ENCODE measurements around the gene MSRB2.

MSRB2 gene

GRCh38 chr10:23120001-23120934 is 24.9 kb downstream of the MSRB2 start:
- no peak for TF ChIP-seq CTCF (IDR thresholded peaks at IDR 0.05; ENCODE audit: low read depth, low read length)
- no peak overlapping the region for H3K4me3 ChIP-seq (ENCODE audit: low read depth, low read length)

- H3K4me3 ChIP-seq (ENCODE audit: low read depth, low read length) = no peak overlapping the region
- TF ChIP-seq CTCF (IDR thresholded peaks at IDR 0.05; ENCODE audit: low read depth, low read length) = no peak
Measured at GRCh38 chr10:23121135-23121534, 25.8 kb downstream of the MSRB2 start.

GRCh38 chr10:23136462-23136861 is 41.1 kb downstream of the MSRB2 start:
- H3K4me3 ChIP-seq (ENCODE audit: low read depth, low read length) = no peak overlapping the region
- TF ChIP-seq CTCF (IDR thresholded peaks at IDR 0.05; ENCODE audit: low read depth, low read length) = no peak

- no peak overlapping the region for H3K4me3 ChIP-seq (ENCODE audit: low read depth, low read length)
- no peak for TF ChIP-seq CTCF (IDR thresholded peaks at IDR 0.05; ENCODE audit: low read depth, low read length)
Measured at GRCh38 chr10:23139677-23140076, 44.3 kb downstream of the MSRB2 start.

GRCh38 chr10:23141995-23142394 is 46.6 kb downstream of the MSRB2 start:
- TF ChIP-seq CTCF (IDR thresholded peaks at IDR 0.05; ENCODE audit: low read depth, low read length) = no peak
- H3K4me3 ChIP-seq (ENCODE audit: low read depth, low read length) = no peak overlapping the region

GRCh38 chr10:23146258-23146657 is 50.9 kb downstream of the MSRB2 start:
- H3K4me3 ChIP-seq (ENCODE audit: low read depth, low read length) = no peak overlapping the region
- no peak for TF ChIP-seq CTCF (IDR thresholded peaks at IDR 0.05; ENCODE audit: low read depth, low read length)

GRCh38 chr10:23147035-23147434 is 51.7 kb downstream of the MSRB2 start:
- TF ChIP-seq CTCF (IDR thresholded peaks at IDR 0.05; ENCODE audit: low read depth, low read length) = no peak

More at GRCh38 chr10:23147035-23147434, 51.7 kb downstream of the MSRB2 start:
- no peak overlapping the region for H3K4me3 ChIP-seq (ENCODE audit: low read depth, low read length)

Measured in WI38 (cell line).